SK-N-SH (cell line): Measurements from ENCODE around the gene PDZD2. TPM values are rescaled to one million over a fixed set of nuclear protein-coding genes. Genes with fewer than 3 reads are reported as not detected.

ENCODE experiments used
- CTCF ChIA-PET: fragments of 300-600, 350-600 bp; formaldehyde crosslinking; extraction: SDS; loops from one replicate; lab custom pipeline; 2021; lab: Yijun Ruan, JAX
- POLR2A ChIA-PET: fragments of 350-600 bp; sonication (Branson Sonifier 250); formaldehyde crosslinking; extraction: SDS; loops from one replicate; lab custom pipeline; 2020; ENCODE audit warnings: antibody characterized with exemption, inconsistent platforms; lab: Yijun Ruan, JAX
- DNase-seq: peaks from one replicate; pipeline ENCODE4 v3.0.0; 2012
- H2AFZ ChIP-seq: fragments of 200-600 bp; sonication (generic); 2 replicates; pipeline ENCODE4 v1.8.1; 2016; ENCODE audit warnings: antibody characterized with exemption, mild to moderate bottlenecking, low read depth
- H3F3A ChIP-seq: fragments of 200-600 bp; sonication (generic); replicated peaks from 2 replicates; pipeline ENCODE3; 2016; ENCODE audit warnings: antibody characterized with exemption, mild to moderate bottlenecking; ENCODE audit not compliant: insufficient read depth
- H3K27ac ChIP-seq, 2 experiments: fragments of 200-500 bp in 1 of 2; fragments of 200-600 bp in 1 of 2; sonication (Bioruptor generic) in 1 of 2; sonication (generic), shearing (Covaris generic) in 1 of 2; 2 replicates each; pipeline versions ENCODE4 v1.5.1 to v1.6.1; 2014 to 2016; ENCODE audit warnings: low read depth in 2 of 2, inconsistent platforms in 1 of 2, low read length in 1 of 2, mild to moderate bottlenecking in 1 of 2, mixed read lengths in 1 of 2
- H3K27me3 ChIP-seq: fragments of 200-600 bp; sonication (generic), shearing (Covaris generic); 2 replicates; pipeline ENCODE4 v1.6.1; 2016; ENCODE audit warnings: mixed run types; ENCODE audit not compliant: insufficient read depth
- H3K36me3 ChIP-seq, 2 experiments: fragments of 200-500 bp in 1 of 2; fragments of 200-600 bp in 1 of 2; sonication (Bioruptor generic) in 1 of 2; sonication (generic) in 1 of 2; replicated peaks in 1 of 2; 2 replicates each; pipeline versions ENCODE3 to v1.5.1; 2014 to 2016; ENCODE audit warnings: low read length in 1 of 2, mild to moderate bottlenecking in 1 of 2; ENCODE audit not compliant: insufficient read depth in 2 of 2, control insufficient read depth in 1 of 2
- H3K4me1 ChIP-seq, 2 experiments: fragments of 200-500 bp in 1 of 2; fragments of 200-600 bp in 1 of 2; sonication (Bioruptor generic) in 1 of 2; sonication (generic), shearing (Covaris generic) in 1 of 2; 2 replicates each; pipeline versions ENCODE4 v1.5.1 to v1.6.1; 2014 to 2016; ENCODE audit warnings: low read depth in 1 of 2, low read length in 1 of 2, mixed run types in 1 of 2; ENCODE audit not compliant: insufficient read depth in 2 of 2, control insufficient read depth in 1 of 2
- H3K4me2 ChIP-seq: fragments of 200-600 bp; sonication (generic), shearing (Covaris generic); 2 replicates; pipeline ENCODE4 v1.6.1; 2017; ENCODE audit warnings: mixed run types
- H3K4me3 ChIP-seq, 2 experiments: fragments of 200-500 bp in 1 of 2; fragments of 200-600 bp in 1 of 2; sonication (Bioruptor generic) in 1 of 2; sonication (generic), shearing (Covaris generic) in 1 of 2; 2 replicates each; pipeline versions ENCODE4 v1.5.1 to v1.8.1; 2014 to 2016; ENCODE audit warnings: low read depth in 2 of 2, inconsistent platforms in 1 of 2, low read length in 1 of 2, mild to moderate bottlenecking in 1 of 2, mixed read lengths in 1 of 2, moderate library complexity in 1 of 2
- H3K79me2 ChIP-seq: fragments of 200-600 bp; sonication (generic); 2 replicates; pipeline ENCODE4 v1.8.1; 2017; ENCODE audit warnings: mild to moderate bottlenecking; ENCODE audit not compliant: insufficient read depth
- H3K9ac ChIP-seq: fragments of 200-600 bp; sonication (generic); 2 replicates; pipeline ENCODE4 v1.6.1; 2017; ENCODE audit warnings: mixed run types
- H3K9me2 ChIP-seq: fragments of 200-600 bp; sonication (generic); 2 replicates; pipeline ENCODE4 v1.6.1; 2017; ENCODE audit warnings: mixed run types
- H3K9me3 ChIP-seq: fragments of 200-600 bp; sonication (generic); 2 replicates; pipeline ENCODE4 v1.6.1; 2017; ENCODE audit warnings: mixed run types, mild to moderate bottlenecking, moderate library complexity
- H4K20me1 ChIP-seq: fragments of 200-600 bp; sonication (generic); 2 replicates; pipeline ENCODE4 v1.6.1; 2017; ENCODE audit warnings: mild to moderate bottlenecking, mixed run types; ENCODE audit not compliant: insufficient read depth
- EP300 ChIP-seq, 2 experiments: IDR thresholded peaks; 2 replicates each; pipeline versions ENCODE4 v1.4.0 to v1.6.1; 2012; ENCODE audit warnings: borderline replicate concordance in 1 of 2, low read depth in 1 of 2, low read length in 1 of 2
- FOSL2 ChIP-seq: IDR thresholded peaks from 2 replicates; pipeline ENCODE4 v1.4.0; 2012; ENCODE audit warnings: low read depth, mild to moderate bottlenecking, moderate library complexity, borderline replicate concordance
- FOXJ3 ChIP-seq: sonication (generic); formaldehyde crosslinking; IDR thresholded peaks from 2 replicates; pipeline ENCODE4 v1.5.1; 2020; ENCODE audit warnings: mild to moderate bottlenecking, missing genetic modification reagents
- GATA2 ChIP-seq: sonication (generic); formaldehyde crosslinking; IDR thresholded peaks from 2 replicates; pipeline ENCODE4 v1.5.0; 2020; ENCODE audit warnings: mild to moderate bottlenecking, missing genetic modification reagents
- MAX ChIP-seq: IDR thresholded peaks from 2 replicates; pipeline ENCODE4 v1.4.0; 2012; ENCODE audit warnings: low read depth
- MXI1 ChIP-seq: IDR thresholded peaks from 2 replicates; pipeline ENCODE4 v1.6.1; 2012; ENCODE audit warnings: mild to moderate bottlenecking, low read depth, low read length, improper control_type of control experiment
- NFIC ChIP-seq: IDR thresholded peaks from 2 replicates; pipeline ENCODE4 v1.4.0; 2012; ENCODE audit warnings: borderline replicate concordance
- RCOR1 ChIP-seq: fragments of 150-350 bp; IDR thresholded peaks from 2 replicates; pipeline ENCODE4 v1.6.1; 2017; ENCODE audit warnings: antibody characterized with exemption, low read length
- RXRA ChIP-seq: IDR thresholded peaks from 2 replicates; pipeline ENCODE4 v1.4.0; 2012; ENCODE audit warnings: low read depth, mild to moderate bottlenecking, borderline replicate concordance
- SIN3A ChIP-seq: IDR thresholded peaks from 2 replicates; pipeline ENCODE4 v1.6.1; 2012; ENCODE audit warnings: low read depth, mild to moderate bottlenecking, low read length, moderate library complexity, borderline replicate concordance
- SMC3 ChIP-seq: IDR thresholded peaks from 2 replicates; pipeline ENCODE4 v1.6.1; 2012; ENCODE audit warnings: low read depth, low read length, improper control_type of control experiment
- TCF12 ChIP-seq: IDR thresholded peaks from 2 replicates; pipeline ENCODE4 v1.4.0; 2012
- TEAD4 ChIP-seq: IDR thresholded peaks from 2 replicates; pipeline ENCODE4 v1.4.0; 2012; ENCODE audit warnings: mild to moderate bottlenecking, borderline replicate concordance; ENCODE audit not compliant: insufficient read depth
- WGBS: methylation state at CpG from one replicate; pipeline ENCODE4 v1.1.6; 2017; ENCODE audit warnings: low lambda C conversion rate; 5-methylcytosine and 5-hydroxymethylcytosine counted together
- polyA plus RNA-seq, 3 experiments: library from polyadenylated mRNA; depleted of rRNA; stranded (reverse); fragments of >200 nt; gene quantifications; 2 replicates each; pipeline ENCODE4 v1.2.3, GENCODE V29; 2012
- TF ChIP-seq, protein P1 (sequence below): fragments of 200-600 bp; sonication (generic); IDR thresholded peaks from 2 replicates; pipeline ENCODE4 v1.6.1; 2017; ENCODE audit warnings: antibody characterized with exemption, mild to moderate bottlenecking, moderate library complexity
- TF ChIP-seq, protein P2 (sequence below): IDR thresholded peaks from 2 replicates; pipeline ENCODE4 v1.4.0; 2012; ENCODE audit warnings: low read depth, borderline replicate concordance

Gene PDZD2
- polyA plus RNA-seq, 1 of the 3 experiments (the other 2 are of a cell fraction), result 0.13 TPM

DNA sequence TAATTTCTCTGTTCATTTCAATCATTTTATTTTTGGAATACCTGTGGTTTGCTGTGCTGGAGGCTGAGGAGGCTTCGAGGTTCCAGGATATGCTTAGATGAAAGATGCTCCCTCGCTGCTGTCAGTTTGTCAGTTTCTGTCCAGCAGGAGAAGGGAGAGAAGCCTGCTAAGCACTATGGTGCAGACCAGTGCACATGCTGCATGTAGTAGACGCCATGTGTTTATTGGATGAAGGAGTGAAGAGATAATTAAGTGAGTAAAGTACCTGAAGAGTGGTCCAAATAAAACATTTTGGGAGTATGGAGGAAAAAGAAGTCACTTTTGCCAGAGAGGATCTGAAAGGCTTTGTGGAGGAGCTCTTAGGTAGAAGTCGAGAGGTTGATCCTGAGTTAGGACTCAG, 2.1 kb downstream of the PDZD2 start:
- peaks cover 0 to 20% of the 10 kb centered on the region in 2 experiments; a peak in 1 of 4 replicates for H3K4me1 ChIP-seq
- H3K27me3 ChIP-seq, result peaks cover 33% of the 10 kb centered on the region
- no peak overlapping the region for H2AFZ ChIP-seq
- no peaks in the 10 kb centered on the region for H3K36me3 ChIP-seq
- WGBS, result 46% methylated on average over 4 of the region's 4 CpGs
- H3F3A ChIP-seq, result no peaks in the 10 kb centered on the region
- no peak for TF ChIP-seq NFIC
- TF ChIP-seq, protein P1, sequence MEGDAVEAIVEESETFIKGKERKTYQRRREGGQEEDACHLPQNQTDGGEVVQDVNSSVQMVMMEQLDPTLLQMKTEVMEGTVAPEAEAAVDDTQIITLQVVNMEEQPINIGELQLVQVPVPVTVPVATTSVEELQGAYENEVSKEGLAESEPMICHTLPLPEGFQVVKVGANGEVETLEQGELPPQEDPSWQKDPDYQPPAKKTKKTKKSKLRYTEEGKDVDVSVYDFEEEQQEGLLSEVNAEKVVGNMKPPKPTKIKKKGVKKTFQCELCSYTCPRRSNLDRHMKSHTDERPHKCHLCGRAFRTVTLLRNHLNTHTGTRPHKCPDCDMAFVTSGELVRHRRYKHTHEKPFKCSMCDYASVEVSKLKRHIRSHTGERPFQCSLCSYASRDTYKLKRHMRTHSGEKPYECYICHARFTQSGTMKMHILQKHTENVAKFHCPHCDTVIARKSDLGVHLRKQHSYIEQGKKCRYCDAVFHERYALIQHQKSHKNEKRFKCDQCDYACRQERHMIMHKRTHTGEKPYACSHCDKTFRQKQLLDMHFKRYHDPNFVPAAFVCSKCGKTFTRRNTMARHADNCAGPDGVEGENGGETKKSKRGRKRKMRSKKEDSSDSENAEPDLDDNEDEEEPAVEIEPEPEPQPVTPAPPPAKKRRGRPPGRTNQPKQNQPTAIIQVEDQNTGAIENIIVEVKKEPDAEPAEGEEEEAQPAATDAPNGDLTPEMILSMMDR, result no peak
- TF ChIP-seq GATA2 (CRISPR knock-in tag), result no peak
- TF ChIP-seq, protein P2, sequence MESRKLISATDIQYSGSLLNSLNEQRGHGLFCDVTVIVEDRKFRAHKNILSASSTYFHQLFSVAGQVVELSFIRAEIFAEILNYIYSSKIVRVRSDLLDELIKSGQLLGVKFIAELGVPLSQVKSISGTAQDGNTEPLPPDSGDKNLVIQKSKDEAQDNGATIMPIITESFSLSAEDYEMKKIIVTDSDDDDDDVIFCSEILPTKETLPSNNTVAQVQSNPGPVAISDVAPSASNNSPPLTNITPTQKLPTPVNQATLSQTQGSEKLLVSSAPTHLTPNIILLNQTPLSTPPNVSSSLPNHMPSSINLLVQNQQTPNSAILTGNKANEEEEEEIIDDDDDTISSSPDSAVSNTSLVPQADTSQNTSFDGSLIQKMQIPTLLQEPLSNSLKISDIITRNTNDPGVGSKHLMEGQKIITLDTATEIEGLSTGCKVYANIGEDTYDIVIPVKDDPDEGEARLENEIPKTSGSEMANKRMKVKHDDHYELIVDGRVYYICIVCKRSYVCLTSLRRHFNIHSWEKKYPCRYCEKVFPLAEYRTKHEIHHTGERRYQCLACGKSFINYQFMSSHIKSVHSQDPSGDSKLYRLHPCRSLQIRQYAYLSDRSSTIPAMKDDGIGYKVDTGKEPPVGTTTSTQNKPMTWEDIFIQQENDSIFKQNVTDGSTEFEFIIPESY, result no peak
- TF ChIP-seq MAX, result no peak
- no peak for TF ChIP-seq EP300 (IDR thresholded peaks at IDR 0.05; ENCODE audit: borderline replicate concordance in 1 of 2, low read depth in 1 of 2, low read length in 1 of 2)
- TF ChIP-seq SIN3A, result no peak
- no peak for TF ChIP-seq SMC3
- no peak for TF ChIP-seq FOXJ3 (CRISPR knock-in tag)
- TF ChIP-seq FOSL2, result no peak
- no peak for TF ChIP-seq RXRA
- no peak for TF ChIP-seq RCOR1
- no peak for TF ChIP-seq TEAD4
- no peak for TF ChIP-seq TCF12
- no peak overlapping the region for H3K9ac ChIP-seq
- H3K79me2 ChIP-seq, result no peaks in the 10 kb centered on the region
- POLR2A ChIA-PET, result no interaction called here
- no peak for DNase-seq
- H3K9me2 ChIP-seq, result no peaks in the 10 kb centered on the region
- H3K4me2 ChIP-seq, result no peak overlapping the region
- no peak overlapping the region for H3K27ac ChIP-seq
- no peaks in the 10 kb centered on the region for H4K20me1 ChIP-seq
- H3K4me3 ChIP-seq, result no peak overlapping the region
- H3K9me3 ChIP-seq, result no peaks in the 10 kb centered on the region
- CTCF ChIA-PET, result interaction anchor here (1.1 to 5.7 kb wide), 3 partner anchors 39 to 452 kb away, joined by 4 to 60 read pairs (median 4); no protein-coding TSS in a partner anchor

DNA sequence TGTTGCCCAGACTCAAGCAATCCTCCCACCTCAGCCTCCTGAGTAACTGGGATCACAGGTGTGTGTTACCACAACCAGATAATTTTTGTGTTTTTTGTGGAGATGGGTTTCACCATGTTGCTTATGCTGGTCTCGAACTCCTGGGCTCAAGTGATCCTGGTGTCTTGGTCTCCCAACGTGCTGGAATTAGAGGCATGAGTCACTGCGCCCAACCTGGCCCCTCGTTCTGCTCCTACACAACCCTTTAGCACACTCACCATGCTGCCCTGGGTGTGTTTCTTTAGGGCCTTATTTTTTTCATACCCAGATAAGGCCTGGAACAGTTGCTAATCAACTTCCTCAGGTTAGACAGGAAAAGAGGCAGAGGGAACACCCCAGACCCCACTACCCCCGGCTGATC, 2.6 kb downstream of the PDZD2 start:
- DNase-seq, result no peak
- H3K36me3 ChIP-seq, result no peaks in the 10 kb centered on the region
- H3K4me1 ChIP-seq, result peaks cover 0 to 20% of the 10 kb centered on the region in 2 experiments; a peak in 1 of 4 replicates
- POLR2A ChIA-PET, result no interaction called here
- H3K27me3 ChIP-seq, result peaks cover 33% of the 10 kb centered on the region
- H4K20me1 ChIP-seq, result no peaks in the 10 kb centered on the region
- H3K27ac ChIP-seq, result no peak overlapping the region
- CTCF ChIA-PET, result interaction anchor here (1.1 to 1.4 kb wide), 2 partner anchors 9 to 451 kb away, joined by 3 to 4 read pairs; no protein-coding TSS in a partner anchor
- no peaks in the 10 kb centered on the region for H3K79me2 ChIP-seq
- H3K4me2 ChIP-seq, result no peak overlapping the region
- TF ChIP-seq MXI1, result no peak
- no peaks in the 10 kb centered on the region for H3F3A ChIP-seq
- H2AFZ ChIP-seq, result no peak overlapping the region
- H3K9me2 ChIP-seq, result no peaks in the 10 kb centered on the region
- H3K4me3 ChIP-seq, result no peak overlapping the region
- H3K9me3 ChIP-seq, result no peaks in the 10 kb centered on the region
- H3K9ac ChIP-seq, result no peak overlapping the region
- 47% methylated on average over 5 of the region's 5 CpGs for WGBS
